ENCODE data around the gene LAP3.
"Not testable (repeated sequence)": the region's sequence is repeated elsewhere in the genome, so short reads cannot be mapped to it uniquely, and the experiment has no call there.

LAP3 gene

GRCh38 chr4:17565846-17566245 lies 11.2 kb upstream of the LAP3 start:
- no peak for DNase-seq

GRCh38 chr4:17567271-17567670 lies 9.7 kb upstream of the LAP3 start:
- no peak for DNase-seq

- DNase-seq: no peak
These were observed 2.8 kb upstream of the LAP3 start for GRCh38 chr4:17574206-17574605.

- DNase-seq: not testable (repeated sequence)
These were observed 1.8 kb upstream of the LAP3 start for GRCh38 chr4:17575177-17575576.

- DNase-seq: peak; percentile 40 to 49
These were observed 875 bp downstream of the LAP3 start for GRCh38 chr4:17577665-17578481.

GRCh38 chr4:17578482-17578891 lies 1.5 kb downstream of the LAP3 start:
- peak in 1 of 2 experiments; percentile 7 for DNase-seq

- DNase-seq: no peak
These were observed 4.0 kb downstream of the LAP3 start for GRCh38 chr4:17580969-17581368.

GRCh38 chr4:17583276-17583675 lies 6.3 kb downstream of the LAP3 start:
- no peak for DNase-seq

- no peak for DNase-seq
These were observed 6.9 kb downstream of the LAP3 start for GRCh38 chr4:17583941-17584340.

GRCh38 chr4:17584521-17585213 lies 7.7 kb downstream of the LAP3 start:
- DNase-seq: no peak

GRCh38 chr4:17587094-17587822 lies 10.3 kb downstream of the LAP3 start:
- DNase-seq: no peak

- DNase-seq: no peak
These were observed 12.4 kb downstream of the LAP3 start for GRCh38 chr4:17589355-17589754.

GRCh38 chr4:17595471-17596005 lies 18.5 kb downstream of the LAP3 start:
- DNase-seq: no peak

GRCh38 chr4:17597517-17597916 lies 20.5 kb downstream of the LAP3 start:
- no peak for DNase-seq

GRCh38 chr4:17599826-17600225 lies 22.8 kb downstream of the LAP3 start:
- DNase-seq: no peak

GRCh38 chr4:17605236-17605635 lies 28.2 kb downstream of the LAP3 start:
- no peak for DNase-seq

- DNase-seq: peak; percentile 8 to 20
These were observed 36.9 kb downstream of the LAP3 start for GRCh38 chr4:17613761-17614415.

GRCh38 chr4:17614416-17615299 lies 37.7 kb downstream of the LAP3 start, which contains the start of gene MED28:
MED28 (plus strand) TSS chr4:17614641; CDS start chr4:17614655, 14 bp downstream.
- peak; percentile 94 to 95 for DNase-seq

- DNase-seq: no peak
These were observed 39.3 kb downstream of the LAP3 start for GRCh38 chr4:17616283-17616682.

- no peak for DNase-seq
These were observed 41.9 kb downstream of the LAP3 start for GRCh38 chr4:17618926-17619325.

GRCh38 chr4:17619416-17620105 lies 42.6 kb downstream of the LAP3 start:
- no peak for DNase-seq
